GM12864 (cell line): ENCODE data around the gene DCHS1.

Experiments used
- DNase-seq: peaks from one replicate; pipeline ENCODE4 v3.0.0-alpha.2; 2011; ENCODE audit warnings: low read depth
- H3K4me3 ChIP-seq: 2 replicates; pipeline ENCODE4 v1.5.1; 2011; ENCODE audit warnings: mild to moderate bottlenecking, low read depth, low read length, control low read depth
- CTCF ChIP-seq: IDR thresholded peaks from 2 replicates; pipeline ENCODE4 v1.5.1; 2011; ENCODE audit warnings: low read depth, mild to moderate bottlenecking, moderate library complexity, low read length, control low read depth, inconsistent platforms; ENCODE audit errors: missing control alignments

The DCHS1 gene

GRCh38 chr11:6657346-6657745, 1.7 kb upstream of the DCHS1 start:
- no peak overlapping the region for H3K4me3 ChIP-seq
- no peak for TF ChIP-seq CTCF
- no peak for DNase-seq

- no peak overlapping the region for H3K4me3 ChIP-seq
- DNase-seq: no peak
- TF ChIP-seq CTCF: no peak
Measured at GRCh38 chr11:6656936-6657335, 1.3 kb upstream of the DCHS1 start.

- TF ChIP-seq CTCF: no peak
- no peak overlapping the region for H3K4me3 ChIP-seq
- no peak for DNase-seq
Measured at GRCh38 chr11:6656584-6656915, 941 bp upstream of the DCHS1 start.

- no peak overlapping the region for H3K4me3 ChIP-seq
Measured at GRCh38 chr11:6655020-6655789, 404 bp downstream of the DCHS1 start.

GRCh38 chr11:6654281-6655019, 1.2 kb downstream of the DCHS1 start:
- no peak for TF ChIP-seq CTCF
- H3K4me3 ChIP-seq: no peak overlapping the region
- no peak for DNase-seq

More at GRCh38 chr11:6655020-6655789, 404 bp downstream of the DCHS1 start:
- no peak for TF ChIP-seq CTCF
- DNase-seq: no peak

GRCh38 chr11:6653656-6654055, 2.0 kb downstream of the DCHS1 start:
- H3K4me3 ChIP-seq: no peak overlapping the region
- no peak for TF ChIP-seq CTCF
- no peak for DNase-seq
